Erythroblast (primary cell): ENCODE data around the gene FBXW4.

Experiments used
- GATA1 ChIP-seq: IDR thresholded peaks from 2 replicates; pipeline ENCODE4 v1.6.1; 2011; ENCODE audit warnings: low read depth, mild to moderate bottlenecking, control low read depth, low read length, moderate library complexity
- POLR2A ChIP-seq: IDR thresholded peaks from 2 replicates; pipeline ENCODE4 v1.6.1; 2011; ENCODE audit warnings: mild to moderate bottlenecking, low read length

- TF ChIP-seq POLR2A (no peak), GATA1 (no peak)
These were observed 43.6 kb downstream of the FBXW4 start for GRCh38 chr10:101651336-101651735.
